Skeletal muscle tissue (tissue), 4 donors: Measurements from ENCODE around the gene MSI2. TPM values are rescaled to one million over a fixed set of nuclear protein-coding genes. Genes with fewer than 3 reads are reported as not detected.

Experiments used
- H3K27ac ChIP-seq: one replicate; pipeline ENCODE4 v1.7.0; 2013; ENCODE audit warnings: mild to moderate bottlenecking, low read depth, low read length, inconsistent platforms
- H3K27me3 ChIP-seq, 3 donors: one replicate each; pipeline ENCODE4 v1.7.0; 2013; ENCODE audit warnings: low read length in 3 of 3; ENCODE audit not compliant: control insufficient read depth in 3 of 3, insufficient read depth in 3 of 3
- H3K36me3 ChIP-seq, 3 donors: one replicate each; pipeline ENCODE4 v1.7.0; 2013; ENCODE audit warnings: low read length in 3 of 3; ENCODE audit not compliant: control insufficient read depth in 3 of 3, insufficient read depth in 3 of 3
- H3K4me1 ChIP-seq, 3 donors: one replicate each; pipeline ENCODE4 v1.7.0; 2013; ENCODE audit warnings: low read length in 3 of 3, mild to moderate bottlenecking in 3 of 3; ENCODE audit not compliant: control insufficient read depth in 3 of 3, insufficient read depth in 3 of 3
- H3K4me3 ChIP-seq, 3 donors: one replicate each; pipeline ENCODE4 v1.7.0; 2013; ENCODE audit warnings: low read length in 3 of 3
- H3K9ac ChIP-seq, 3 donors: one replicate each; pipeline ENCODE4 v1.7.0; 2013; ENCODE audit warnings: low read length in 3 of 3, mild to moderate bottlenecking in 3 of 3, moderate library complexity in 2 of 3, low read depth in 1 of 3
- H3K9me3 ChIP-seq, 3 donors: one replicate each; pipeline ENCODE4 v1.7.0; 2013; ENCODE audit warnings: low read length in 3 of 3; ENCODE audit not compliant: control insufficient read depth in 3 of 3
- total RNA-seq: library from RNA; depleted of rRNA; stranded (reverse); fragments of >200 nt; gene quantifications from one replicate; pipeline ENCODE4 v1.2.3, GENCODE V29; 2014
- donor health status: Osteomylitis.

The MSI2 gene
- total RNA-seq, 1 donor from 2014 or later = 20.4 TPM

- Histone ChIP-seq H3K4me3 (no peak overlapping the region), H3K36me3 (no peaks in the 10 kb centered on the region), H3K27me3 (no peaks in the 10 kb centered on the region), H3K27ac (no peak overlapping the region), H3K9me3 (no peaks in the 10 kb centered on the region), H3K4me1 (peaks cover 33 to 63% (median 51%) of the 10 kb centered on the region in 3 donors), H3K9ac (no peak overlapping the region)
These were observed 53.2 kb downstream of the MSI2 start for GRCh38 chr17:57309479-57309878.

- Histone ChIP-seq H3K9ac (no peak overlapping the region), H3K27me3 (no peaks in the 10 kb centered on the region), H3K36me3 (no peaks in the 10 kb centered on the region), H3K9me3 (no peaks in the 10 kb centered on the region), H3K27ac (no peak overlapping the region), H3K4me1 (peaks cover 33 to 54% (median 43%) of the 10 kb centered on the region in 3 donors), H3K4me3 (no peak overlapping the region)
These were observed 55.2 kb downstream of the MSI2 start for GRCh38 chr17:57311281-57312216.

GRCh38 chr17:57312242-57312641 lies 55.9 kb downstream of the MSI2 start:
- H3K36me3 ChIP-seq = no peaks in the 10 kb centered on the region
- H3K4me3 ChIP-seq = no peak overlapping the region
- no peaks in the 10 kb centered on the region for H3K27me3 ChIP-seq
- H3K9me3 ChIP-seq = no peaks in the 10 kb centered on the region
- H3K4me1 ChIP-seq = peaks cover 33 to 54% (median 43%) of the 10 kb centered on the region in 3 donors
- H3K27ac ChIP-seq = no peak overlapping the region
- H3K9ac ChIP-seq = no peak overlapping the region

GRCh38 chr17:57313097-57313835 lies 56.9 kb downstream of the MSI2 start:
- peak overlapping the region in 1 of 3 donors; percentile 43 for H3K9ac ChIP-seq
- H3K27ac ChIP-seq = no peak overlapping the region
- peaks cover 33 to 45% (median 35%) of the 10 kb centered on the region in 3 donors for H3K4me1 ChIP-seq
- H3K4me3 ChIP-seq = no peak overlapping the region
- no peaks in the 10 kb centered on the region for H3K36me3 ChIP-seq
- H3K27me3 ChIP-seq = no peaks in the 10 kb centered on the region
- no peaks in the 10 kb centered on the region for H3K9me3 ChIP-seq

- Histone ChIP-seq H3K9me3 (no peaks in the 10 kb centered on the region), H3K9ac (no peak overlapping the region)
These were observed 59.0 kb downstream of the MSI2 start for GRCh38 chr17:57315061-57316015.

GRCh38 chr17:57316361-57316760 lies 60.0 kb downstream of the MSI2 start:
- H3K9me3 ChIP-seq = no peaks in the 10 kb centered on the region
- no peak overlapping the region for H3K27ac ChIP-seq
- H3K4me3 ChIP-seq = no peak overlapping the region
- H3K27me3 ChIP-seq = no peaks in the 10 kb centered on the region
- H3K36me3 ChIP-seq = no peaks in the 10 kb centered on the region
- H3K9ac ChIP-seq = no peak overlapping the region
- H3K4me1 ChIP-seq = peaks cover 22 to 33% (median 29%) of the 10 kb centered on the region in 3 donors

More at GRCh38 chr17:57315061-57316015, 59.0 kb downstream of the MSI2 start:
- Histone ChIP-seq H3K36me3 (no peaks in the 10 kb centered on the region), H3K4me3 (no peak overlapping the region), H3K27ac (no peak overlapping the region), H3K27me3 (no peaks in the 10 kb centered on the region), H3K4me1 (peaks cover 23 to 33% (median 31%) of the 10 kb centered on the region in 3 donors)

GRCh38 chr17:57317079-57317478 lies 60.8 kb downstream of the MSI2 start:
- Histone ChIP-seq H3K9ac (no peak overlapping the region), H3K36me3 (no peaks in the 10 kb centered on the region), H3K4me1 (peaks cover 16 to 29% (median 27%) of the 10 kb centered on the region in 3 donors), H3K9me3 (no peaks in the 10 kb centered on the region), H3K27ac (no peak overlapping the region), H3K4me3 (no peak overlapping the region), H3K27me3 (no peaks in the 10 kb centered on the region)

GRCh38 chr17:57318913-57319312 lies 62.6 kb downstream of the MSI2 start:
- no peak overlapping the region for H3K27ac ChIP-seq
- no peaks in the 10 kb centered on the region for H3K27me3 ChIP-seq
- no peaks in the 10 kb centered on the region for H3K9me3 ChIP-seq
- H3K4me1 ChIP-seq = peaks cover 13 to 36% (median 27%) of the 10 kb centered on the region in 3 donors
- no peak overlapping the region for H3K9ac ChIP-seq
- H3K36me3 ChIP-seq = no peaks in the 10 kb centered on the region
- no peak overlapping the region for H3K4me3 ChIP-seq

GRCh38 chr17:57319806-57320205 lies 63.5 kb downstream of the MSI2 start:
- H3K36me3 ChIP-seq = no peaks in the 10 kb centered on the region
- H3K9ac ChIP-seq = no peak overlapping the region
- H3K4me1 ChIP-seq = peaks cover 22 to 43% (median 36%) of the 10 kb centered on the region in 3 donors
- no peak overlapping the region for H3K4me3 ChIP-seq
- H3K27ac ChIP-seq = no peak overlapping the region
- H3K9me3 ChIP-seq = no peaks in the 10 kb centered on the region
- no peaks in the 10 kb centered on the region for H3K27me3 ChIP-seq
